Right cardiac atrium (tissue), 5 donors: ENCODE results near the gene IL6. TPM values are rescaled to one million over a fixed set of nuclear protein-coding genes. Genes with fewer than 3 reads are reported as not detected.

Experiments used
- polyA plus RNA-seq: library from polyadenylated mRNA; stranded (reverse); fragments of 200-250 nt; gene quantifications from one replicate; pipeline ENCODE4 v1.2.3, GENCODE V29; 2013
- total RNA-seq, 4 donors: library from RNA; stranded (reverse); fragmentation: NEBNext Ultra II Directional; extraction: Animal tissue kit (Norgen Biotek cat#: 25700); gene quantifications; one replicate each; pipeline ENCODE4 v1.2.1, GENCODE V29; 2021
- donor health status: healthy with polysubstance abuse.
- donor health status: DM: no; HTN: yes; CAD: no.
- donor health status: DM: no; HTN: no; CAD: no.
- donor health status: DM: no; HTN: yes; CAD: no; lungs with severe emphysema.
- donor health status: DM: yes; HTN: yes; CAD: no.

The IL6 gene
- total and polyA plus RNA-seq, 5 donors: 0.43 to 17.2 (median 1.3) TPM

Other genes with a start within 250 kb of the IL6 start
- 1 to 10 TPM in 1 of 4 donors, under 1 TPM in 3; 0.40 to 1.1 (median 0.70) TPM for gene STEAP1B, start 227.0 kb upstream of the IL6 start, total RNA-seq
- 0.36 TPM for gene STEAP1B, start 227.0 kb upstream of the IL6 start, polyA plus RNA-seq
- gene TOMM7, start 95.6 kb downstream of the IL6 start, total RNA-seq: 100 to 1,000 TPM; 447 to 559 (median 471) TPM
- gene TOMM7, start 95.6 kb downstream of the IL6 start, polyA plus RNA-seq: 365 TPM